Measurements from ENCODE around the gene PHAF1. TPM values are rescaled to one million over a fixed set of nuclear protein-coding genes. Genes with fewer than 3 reads are reported as not detected.

Gene PHAF1
- polyA plus RNA-seq, 2 donors: 8.8 to 9.9 TPM

GRCh38 chr16:67141391-67141790 lies 31.6 kb downstream of the PHAF1 start:
- no peaks in the 10 kb centered on the region for H3K4me1 ChIP-seq (ENCODE audit: control insufficient read depth in 2 of 2, insufficient read depth in 2 of 2, low read length in 1 of 2)
- no peaks in the 10 kb centered on the region for H3K27me3 ChIP-seq (ENCODE audit: control insufficient read depth in 1 of 2, insufficient read depth in 2 of 2, low read length in 2 of 2)
- no peaks in the 10 kb centered on the region for H3K9me3 ChIP-seq (ENCODE audit: control insufficient read depth in 2 of 2, insufficient read depth in 1 of 2, low read depth in 1 of 2, low read length in 1 of 2)
- no peak overlapping the region for H3K4me3 ChIP-seq (ENCODE audit: low read depth in 1 of 2, low read length in 2 of 2)
- H3K36me3 ChIP-seq (ENCODE audit: control insufficient read depth in 2 of 2, insufficient read depth in 2 of 2, low read length in 1 of 2): peaks cover 15 to 55% of the 10 kb centered on the region in 2 donors
- no peak overlapping the region for H3K27ac ChIP-seq (ENCODE audit: low read depth in 2 of 2, low read length in 1 of 2)
- 95 to 96% methylated on average over 13 of the region's 13 CpGs for WGBS, 2 donors

- Histone ChIP-seq H3K4me1 (ENCODE audit: control insufficient read depth in 2 of 2, insufficient read depth in 2 of 2, low read length in 1 of 2) (peaks cover 0 to 4% of the 10 kb centered on the region in 2 donors), H3K27me3 (ENCODE audit: control insufficient read depth in 1 of 2, insufficient read depth in 2 of 2, low read length in 2 of 2) (no peaks in the 10 kb centered on the region), H3K27ac (ENCODE audit: low read depth in 2 of 2, low read length in 1 of 2) (no peak overlapping the region), H3K36me3 (ENCODE audit: control insufficient read depth in 2 of 2, insufficient read depth in 2 of 2, low read length in 1 of 2) (peaks cover 15 to 62% of the 10 kb centered on the region in 2 donors), H3K9me3 (ENCODE audit: control insufficient read depth in 2 of 2, insufficient read depth in 1 of 2, low read depth in 1 of 2, low read length in 1 of 2) (no peaks in the 10 kb centered on the region), H3K4me3 (ENCODE audit: low read depth in 1 of 2, low read length in 2 of 2) (no peak overlapping the region)
- WGBS, 2 donors: 93 to 95% methylated on average over 9 of the region's 9 CpGs
Measured at GRCh38 chr16:67142342-67142741, 32.6 kb downstream of the PHAF1 start.

GRCh38 chr16:67144943-67145342 lies 35.2 kb downstream of the PHAF1 start:
- Histone ChIP-seq H3K36me3 (ENCODE audit: control insufficient read depth in 2 of 2, insufficient read depth in 2 of 2, low read length in 1 of 2) (peaks cover 15 to 68% of the 10 kb centered on the region in 2 donors), H3K4me3 (ENCODE audit: low read depth in 1 of 2, low read length in 2 of 2) (no peak overlapping the region), H3K4me1 (ENCODE audit: control insufficient read depth in 2 of 2, insufficient read depth in 2 of 2, low read length in 1 of 2) (peaks cover 0 to 9% of the 10 kb centered on the region in 2 donors), H3K27ac (ENCODE audit: low read depth in 2 of 2, low read length in 1 of 2) (no peak overlapping the region), H3K27me3 (ENCODE audit: control insufficient read depth in 1 of 2, insufficient read depth in 2 of 2, low read length in 2 of 2) (no peaks in the 10 kb centered on the region), H3K9me3 (ENCODE audit: control insufficient read depth in 2 of 2, insufficient read depth in 1 of 2, low read depth in 1 of 2, low read length in 1 of 2) (no peaks in the 10 kb centered on the region)
- 86 to 96% methylated on average over 2 of the region's 2 CpGs for WGBS, 2 donors

- H3K27ac ChIP-seq (ENCODE audit: low read depth in 2 of 2, low read length in 1 of 2): no peak overlapping the region
- peaks cover 0 to 10% of the 10 kb centered on the region in 2 donors for H3K4me1 ChIP-seq (ENCODE audit: control insufficient read depth in 2 of 2, insufficient read depth in 2 of 2, low read length in 1 of 2)
- no peak overlapping the region for H3K4me3 ChIP-seq (ENCODE audit: low read depth in 1 of 2, low read length in 2 of 2)
- WGBS, 2 donors: 91 to 98% methylated on average over 2 of the region's 2 CpGs
- H3K9me3 ChIP-seq (ENCODE audit: control insufficient read depth in 2 of 2, insufficient read depth in 1 of 2, low read depth in 1 of 2, low read length in 1 of 2): no peaks in the 10 kb centered on the region
- H3K36me3 ChIP-seq (ENCODE audit: control insufficient read depth in 2 of 2, insufficient read depth in 2 of 2, low read length in 1 of 2): peaks cover 13 to 66% of the 10 kb centered on the region in 2 donors
- H3K27me3 ChIP-seq (ENCODE audit: control insufficient read depth in 1 of 2, insufficient read depth in 2 of 2, low read length in 2 of 2): no peaks in the 10 kb centered on the region
Measured at GRCh38 chr16:67145746-67146145, 36.0 kb downstream of the PHAF1 start.

GRCh38 chr16:67146523-67147357 lies 37.0 kb downstream of the PHAF1 start:
- Histone ChIP-seq H3K27ac (ENCODE audit: low read depth in 2 of 2, low read length in 1 of 2) (peak overlapping the region in 1 of 2 donors; percentile 23), H3K36me3 (ENCODE audit: control insufficient read depth in 2 of 2, insufficient read depth in 2 of 2, low read length in 1 of 2) (peaks cover 7 to 58% of the 10 kb centered on the region in 2 donors), H3K4me1 (ENCODE audit: control insufficient read depth in 2 of 2, insufficient read depth in 2 of 2, low read length in 1 of 2) (peaks cover 0 to 12% of the 10 kb centered on the region in 2 donors), H3K9me3 (ENCODE audit: control insufficient read depth in 2 of 2, insufficient read depth in 1 of 2, low read depth in 1 of 2, low read length in 1 of 2) (no peaks in the 10 kb centered on the region), H3K4me3 (ENCODE audit: low read depth in 1 of 2, low read length in 2 of 2) (no peak overlapping the region), H3K27me3 (ENCODE audit: control insufficient read depth in 1 of 2, insufficient read depth in 2 of 2, low read length in 2 of 2) (no peaks in the 10 kb centered on the region)
- 86 to 89% methylated on average over 7 of the region's 7 CpGs for WGBS, 2 donors

GRCh38 chr16:67147437-67148140 lies 37.8 kb downstream of the PHAF1 start:
- Histone ChIP-seq H3K4me3 (ENCODE audit: low read depth in 1 of 2, low read length in 2 of 2) (no peak overlapping the region), H3K4me1 (ENCODE audit: control insufficient read depth in 2 of 2, insufficient read depth in 2 of 2, low read length in 1 of 2) (peaks cover 0 to 12% of the 10 kb centered on the region in 2 donors), H3K27me3 (ENCODE audit: control insufficient read depth in 1 of 2, insufficient read depth in 2 of 2, low read length in 2 of 2) (no peaks in the 10 kb centered on the region), H3K9me3 (ENCODE audit: control insufficient read depth in 2 of 2, insufficient read depth in 1 of 2, low read depth in 1 of 2, low read length in 1 of 2) (no peaks in the 10 kb centered on the region), H3K27ac (ENCODE audit: low read depth in 2 of 2, low read length in 1 of 2) (peak overlapping the region in 1 of 2 donors; percentile 23), H3K36me3 (ENCODE audit: control insufficient read depth in 2 of 2, insufficient read depth in 2 of 2, low read length in 1 of 2) (peaks cover 3 to 50% of the 10 kb centered on the region in 2 donors)
- 58 to 62% methylated on average over 4 of the region's 4 CpGs for WGBS, 2 donors

GRCh38 chr16:67148221-67148620 lies 38.5 kb downstream of the PHAF1 start:
- H3K27ac ChIP-seq (ENCODE audit: low read depth in 2 of 2, low read length in 1 of 2): no peak overlapping the region
- peaks cover 0 to 12% of the 10 kb centered on the region in 2 donors for H3K4me1 ChIP-seq (ENCODE audit: control insufficient read depth in 2 of 2, insufficient read depth in 2 of 2, low read length in 1 of 2)
- WGBS, 2 donors: 85 to 88% methylated on average over 2 of the region's 2 CpGs
- no peaks in the 10 kb centered on the region for H3K9me3 ChIP-seq (ENCODE audit: control insufficient read depth in 2 of 2, insufficient read depth in 1 of 2, low read depth in 1 of 2, low read length in 1 of 2)
- H3K27me3 ChIP-seq (ENCODE audit: control insufficient read depth in 1 of 2, insufficient read depth in 2 of 2, low read length in 2 of 2): no peaks in the 10 kb centered on the region
- H3K4me3 ChIP-seq (ENCODE audit: low read depth in 1 of 2, low read length in 2 of 2): no peak overlapping the region
- peaks cover 3 to 45% of the 10 kb centered on the region in 2 donors for H3K36me3 ChIP-seq (ENCODE audit: control insufficient read depth in 2 of 2, insufficient read depth in 2 of 2, low read length in 1 of 2)

GRCh38 chr16:67148656-67149275 lies 39.0 kb downstream of the PHAF1 start:
- H3K36me3 ChIP-seq (ENCODE audit: control insufficient read depth in 2 of 2, insufficient read depth in 2 of 2, low read length in 1 of 2): peaks cover 3 to 41% of the 10 kb centered on the region in 2 donors
- WGBS, 2 donors: 85 to 92% methylated on average over 11 of the region's 11 CpGs
- no peak overlapping the region for H3K4me3 ChIP-seq (ENCODE audit: low read depth in 1 of 2, low read length in 2 of 2)
- no peaks in the 10 kb centered on the region for H3K9me3 ChIP-seq (ENCODE audit: control insufficient read depth in 2 of 2, insufficient read depth in 1 of 2, low read depth in 1 of 2, low read length in 1 of 2)
- H3K27ac ChIP-seq (ENCODE audit: low read depth in 2 of 2, low read length in 1 of 2): no peak overlapping the region
- H3K27me3 ChIP-seq (ENCODE audit: control insufficient read depth in 1 of 2, insufficient read depth in 2 of 2, low read length in 2 of 2): no peaks in the 10 kb centered on the region
- H3K4me1 ChIP-seq (ENCODE audit: control insufficient read depth in 2 of 2, insufficient read depth in 2 of 2, low read length in 1 of 2): peaks cover 0 to 12% of the 10 kb centered on the region in 2 donors

- H3K4me3 ChIP-seq (ENCODE audit: low read depth in 1 of 2, low read length in 2 of 2): no peak overlapping the region
- H3K27me3 ChIP-seq (ENCODE audit: control insufficient read depth in 1 of 2, insufficient read depth in 2 of 2, low read length in 2 of 2): no peaks in the 10 kb centered on the region
- H3K4me1 ChIP-seq (ENCODE audit: control insufficient read depth in 2 of 2, insufficient read depth in 2 of 2, low read length in 1 of 2): peaks cover 0 to 12% of the 10 kb centered on the region in 2 donors
- peaks cover 3 to 37% of the 10 kb centered on the region in 2 donors for H3K36me3 ChIP-seq (ENCODE audit: control insufficient read depth in 2 of 2, insufficient read depth in 2 of 2, low read length in 1 of 2)
- no peak overlapping the region for H3K27ac ChIP-seq (ENCODE audit: low read depth in 2 of 2, low read length in 1 of 2)
- H3K9me3 ChIP-seq (ENCODE audit: control insufficient read depth in 2 of 2, insufficient read depth in 1 of 2, low read depth in 1 of 2, low read length in 1 of 2): no peaks in the 10 kb centered on the region
- WGBS, 2 donors: 73 to 74% methylated on average over 77 of the region's 77 CpGs
Measured at GRCh38 chr16:67149276-67150046, 39.7 kb downstream of the PHAF1 start.

Data from esophagus (tissue), 2 donors.